ENCODE measurements around the gene GLT8D2. TPM values are rescaled to one million over a fixed set of nuclear protein-coding genes. Genes with fewer than 3 reads are reported as not detected.

The GLT8D2 gene
- total and polyA plus RNA-seq, 7 donors = 1.6 to 53.2 (median 12.5) TPM

GRCh38 chr12:103952497-103952896 lies 97.5 kb downstream of the GLT8D2 start:
- Histone ChIP-seq H3K27me3 (no peaks in the 10 kb centered on the region), H3K36me3 (peaks cover 15 to 70% (median 30%) of the 10 kb centered on the region in 4 donors), H3K4me1 (peaks cover 0 to 23% (median 20%) of the 10 kb centered on the region in 4 donors), H3K9me3 (no peaks in the 10 kb centered on the region), H3K27ac (no peak overlapping the region), H3K4me3 (no peak overlapping the region)
- TF ChIP-seq CTCF (IDR thresholded peaks at IDR 0.05) (no peak), EP300 (IDR thresholded peaks at IDR 0.05) (no peak), POLR2AphosphoS5 (IDR thresholded peaks at IDR 0.05) (no peak), POLR2A (IDR thresholded peaks at IDR 0.05) (no peak)
- intact Hi-C loops (cut with DNase I) = no loop called here
- no peak for DNase-seq
- WGBS, 2 donors = 35 to 42% methylated on average over 1 of the region's 1 CpG

DNA sequence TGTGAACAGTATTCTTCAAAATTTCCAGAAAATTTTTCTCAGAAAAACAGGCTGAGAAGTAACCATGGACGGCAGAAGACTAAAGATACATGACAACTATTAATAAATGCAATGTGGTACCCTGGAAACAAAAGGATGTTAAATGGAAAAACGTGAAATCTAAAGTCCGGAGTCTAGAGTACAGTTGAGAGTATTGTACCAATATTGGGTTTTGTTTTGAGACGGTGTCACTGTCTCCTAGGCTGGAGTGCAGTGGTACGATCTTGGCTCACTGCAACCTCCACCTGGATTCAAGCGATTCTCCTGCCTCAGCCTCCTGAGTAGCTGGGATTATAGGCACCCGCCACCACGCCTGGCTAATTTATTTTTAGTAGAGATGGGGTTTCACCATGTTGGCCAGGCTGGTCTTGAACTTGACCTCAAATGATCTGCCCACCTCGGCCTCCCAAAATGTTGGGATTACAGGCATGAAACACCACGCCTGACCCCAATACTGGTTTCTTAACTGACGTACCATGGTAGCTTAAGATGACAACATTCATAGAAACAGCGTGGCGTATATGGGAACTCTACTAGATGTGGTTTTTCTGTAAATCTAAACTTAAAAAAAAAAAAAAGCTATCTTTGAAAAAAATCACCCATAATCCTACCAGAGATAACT lies 101.1 kb downstream of the GLT8D2 start:
- Histone ChIP-seq H3K4me1 (no peaks in the 10 kb centered on the region), H3K9me3 (no peaks in the 10 kb centered on the region), H3K27ac (no peak overlapping the region), H3K27me3 (no peaks in the 10 kb centered on the region), H3K4me3 (no peak overlapping the region), H3K36me3 (peaks cover 44 to 100% (median 58%) of the 10 kb centered on the region in 4 donors)
- WGBS, 2 donors = 79 to 80% methylated on average over 13 of the region's 13 CpGs
- no peak for TF ChIP-seq POLR2AphosphoS5 (IDR thresholded peaks at IDR 0.05)
- TF ChIP-seq POLR2A (IDR thresholded peaks at IDR 0.05) = no peak
- no peak for TF ChIP-seq EP300 (IDR thresholded peaks at IDR 0.05)
- no peak for TF ChIP-seq CTCF (IDR thresholded peaks at IDR 0.05)
- intact Hi-C loops (cut with DNase I) = no loop called here
- no peak for DNase-seq

- Histone ChIP-seq H3K4me1 (no peaks in the 10 kb centered on the region), H3K36me3 (peaks cover 47 to 100% (median 62%) of the 10 kb centered on the region in 4 donors), H3K4me3 (no peak overlapping the region), H3K27me3 (no peaks in the 10 kb centered on the region), H3K27ac (no peak overlapping the region), H3K9me3 (no peaks in the 10 kb centered on the region)
- intact Hi-C loops (cut with DNase I) = no loop called here
- TF ChIP-seq POLR2A (IDR thresholded peaks at IDR 0.05) (no peak), POLR2AphosphoS5 (IDR thresholded peaks at IDR 0.05) (no peak), EP300 (IDR thresholded peaks at IDR 0.05) (no peak), CTCF (IDR thresholded peaks at IDR 0.05) (no peak)
- WGBS, 2 donors = 88 to 97% methylated on average over 7 of the region's 7 CpGs
- no peak for DNase-seq
Measured at GRCh38 chr12:103947871-103948555, 102.0 kb downstream of the GLT8D2 start.

GRCh38 chr12:103944964-103945363 lies 105.0 kb downstream of the GLT8D2 start:
- Histone ChIP-seq H3K9me3 (no peaks in the 10 kb centered on the region), H3K36me3 (peaks cover 49 to 100% (median 77%) of the 10 kb centered on the region in 4 donors), H3K4me1 (no peaks in the 10 kb centered on the region), H3K4me3 (no peak overlapping the region), H3K27ac (no peak overlapping the region), H3K27me3 (no peaks in the 10 kb centered on the region)
- TF ChIP-seq POLR2A (IDR thresholded peaks at IDR 0.05) (no peak), CTCF (IDR thresholded peaks at IDR 0.05) (no peak), EP300 (IDR thresholded peaks at IDR 0.05) (no peak), POLR2AphosphoS5 (IDR thresholded peaks at IDR 0.05) (no peak)
- 76 to 80% methylated on average over 3 of the region's 3 CpGs for WGBS, 2 donors
- no peak for DNase-seq
- intact Hi-C loops (cut with DNase I) = loop anchor here (5.0 kb wide), 1 partner anchor 157 kb away; no protein-coding TSS in a partner anchor

Other genes with a start within 250 kb of the GLT8D2 start
- gene NT5DC3, start 209.0 kb downstream of the GLT8D2 start, total RNA-seq = 100 to 1,000 TPM; 179 to 346 (median 240) TPM
- 1 to 10 TPM in 2 of 3 donors, under 1 TPM in 1; 0.23 to 6.8 (median 1.8) TPM for gene NT5DC3, start 209.0 kb downstream of the GLT8D2 start, polyA plus RNA-seq
- gene HSP90B1, start 119.8 kb downstream of the GLT8D2 start, total RNA-seq = 100 to 1,000 TPM; 206 to 299 (median 222) TPM
- 100 to 1,000 TPM in 2 of 3 donors, 10 to 100 TPM in 1; 50.5 to 528 (median 126) TPM for gene HSP90B1, start 119.8 kb downstream of the GLT8D2 start, polyA plus RNA-seq
- 10 to 100 TPM; 12.8 to 24.1 (median 21.9) TPM for gene TDG, start 84.3 kb downstream of the GLT8D2 start, total RNA-seq
- 10 to 100 TPM; 12.0 to 18.0 (median 17.1) TPM for gene TDG, start 84.3 kb downstream of the GLT8D2 start, polyA plus RNA-seq
- gene HCFC2, start 14.3 kb upstream of the GLT8D2 start, total RNA-seq = 10 to 100 TPM; 35.7 to 53.6 (median 47.1) TPM
- gene HCFC2, start 14.3 kb upstream of the GLT8D2 start, polyA plus RNA-seq = 1 to 10 TPM; 4.9 to 5.6 (median 5.4) TPM
- gene NFYB, start 88.0 kb upstream of the GLT8D2 start, total RNA-seq = 10 to 100 TPM; 75.2 to 91.3 (median 81.9) TPM
- gene NFYB, start 88.0 kb upstream of the GLT8D2 start, polyA plus RNA-seq = 10 to 100 TPM; 15.3 to 38.4 (median 20.8) TPM
- gene TXNRD1, start 165.6 kb upstream of the GLT8D2 start, total RNA-seq = 100 to 1,000 TPM; 121 to 188 (median 143) TPM
- gene TXNRD1, start 165.6 kb upstream of the GLT8D2 start, polyA plus RNA-seq = 10 to 100 TPM; 55.9 to 89.2 (median 64.0) TPM